Breast epithelium (tissue), 4 donors: Measurements from ENCODE around the gene EOGT. TPM values are rescaled to one million over a fixed set of nuclear protein-coding genes. Genes with fewer than 3 reads are reported as not detected.

Experiments
- DNase-seq, 2 donors: peaks; one replicate each; pipeline ENCODE4 v3.0.0-alpha.2; 2019; ENCODE audit warnings: low spot score in 2 of 2
- H3K27ac ChIP-seq, 2 donors: fragments of 200-600 bp; sonication (generic) in 1 of 2; one replicate each; pipeline ENCODE4 v1.5.1; 2016 to 2019; ENCODE audit warnings: mild to moderate bottlenecking in 1 of 2
- H3K27me3 ChIP-seq, 2 donors: fragments of 200-600 bp; sonication (generic) in 1 of 2; one replicate each; pipeline versions ENCODE4 v1.5.1 to v1.6.0; 2017 to 2019; ENCODE audit warnings: control low read depth in 1 of 2, mild to moderate bottlenecking in 1 of 2
- H3K36me3 ChIP-seq: fragments of 200-600 bp; one replicate; pipeline ENCODE4 v1.5.1; 2019
- H3K4me1 ChIP-seq, 2 donors: fragments of 200-600 bp; sonication (generic); one replicate each; pipeline ENCODE4 v1.5.1; 2016 to 2019; ENCODE audit warnings: control low read depth in 1 of 2
- H3K4me3 ChIP-seq, 3 donors: fragments of 200-600 bp; sonication (generic); 1 replicate in 2 of 3; 2 replicates in 1 of 3; pipeline ENCODE4 v1.5.1; 2016 to 2019; ENCODE audit warnings: mild to moderate bottlenecking in 3 of 3, moderate library complexity in 2 of 3
- H3K9me3 ChIP-seq, 2 donors: fragments of 200-600 bp; sonication (generic) in 1 of 2; one replicate each; pipeline ENCODE4 v1.5.1; 2016 to 2019; ENCODE audit warnings: control low read depth in 1 of 2
- CTCF ChIP-seq, 3 donors: fragments of 450-650 bp; IDR thresholded peaks; one replicate each; pipeline ENCODE4 v1.5.1; 2016 to 2017; ENCODE audit warnings: antibody characterized with exemption in 3 of 3, mild to moderate bottlenecking in 3 of 3, moderate library complexity in 3 of 3
- POLR2A ChIP-seq: fragments of 450-650 bp; IDR thresholded peaks from one replicate; pipeline ENCODE4 v1.6.1; 2016; ENCODE audit warnings: antibody characterized with exemption, mild to moderate bottlenecking, moderate library complexity
- POLR2AphosphoS5 ChIP-seq, 3 donors: sonication (generic); formaldehyde crosslinking; IDR thresholded peaks; one replicate each; pipeline ENCODE4 v1.6.1; 2017; ENCODE audit warnings: antibody characterized with exemption in 3 of 3
- intact Hi-C: fragments of 100-400 bp; cut with DNase I; formaldehyde crosslinking; loops from one replicate; pipeline ENCODE4 v1.15.1; 2023; ENCODE audit warnings: low total_unique reads
- total RNA-seq, 3 donors: library from RNA; depleted of rRNA; stranded (reverse); fragments of >200 nt; gene quantifications; one replicate each; pipeline ENCODE4 v1.1.0, GENCODE V29; 2016

The EOGT gene
- total RNA-seq, 3 donors from 2014 or later, result 34.2 to 71.7 (median 58.0) TPM

- H3K4me1 ChIP-seq, result peaks cover 0 to 4% of the 10 kb centered on the region in 2 donors
- H3K27ac ChIP-seq, result peak overlapping the region; percentile 89 to 99
- H3K4me3 ChIP-seq, result no peak overlapping the region
- H3K27me3 ChIP-seq, result no peaks in the 10 kb centered on the region
- TF ChIP-seq CTCF (IDR thresholded peaks at IDR 0.05) (no peak), POLR2AphosphoS5 (IDR thresholded peaks at IDR 0.05) (peak in 2 of 3 donors; percentile 24 to 53)
- no peaks in the 10 kb centered on the region for H3K9me3 ChIP-seq
- H3K36me3 ChIP-seq, result no peaks in the 10 kb centered on the region
- DNase-seq, result peak in 1 of 2 donors; percentile 82
- intact Hi-C loops, result no loop called here
Measured at GRCh38 chr3:69009559-69010410, 3.7 kb downstream of the EOGT start.

- Histone ChIP-seq H3K9me3 (no peaks in the 10 kb centered on the region), H3K4me3 (peak overlapping the region in 2 of 3 donors; percentile 10 to 21), H3K27me3 (no peaks in the 10 kb centered on the region), H3K4me1 (no peaks in the 10 kb centered on the region), H3K36me3 (no peaks in the 10 kb centered on the region), H3K27ac (peak overlapping the region; percentile 89 to 99)
- intact Hi-C loops, result no loop called here
- no peak for DNase-seq
- TF ChIP-seq CTCF (IDR thresholded peaks at IDR 0.05) (no peak), POLR2AphosphoS5 (IDR thresholded peaks at IDR 0.05) (no peak), POLR2A (no peak)
Measured at GRCh38 chr3:69008980-69009379, 4.5 kb downstream of the EOGT start.

GRCh38 chr3:69005791-69006482 lies 7.5 kb downstream of the EOGT start:
- DNase-seq, result no peak
- H3K36me3 ChIP-seq, result no peaks in the 10 kb centered on the region
- no peak overlapping the region for H3K27ac ChIP-seq
- no peaks in the 10 kb centered on the region for H3K4me1 ChIP-seq
- H3K9me3 ChIP-seq, result no peaks in the 10 kb centered on the region
- no peak for TF ChIP-seq CTCF (IDR thresholded peaks at IDR 0.05)
- no peak for TF ChIP-seq POLR2A
- TF ChIP-seq POLR2AphosphoS5 (IDR thresholded peaks at IDR 0.05), result no peak
- intact Hi-C loops, result no loop called here
- H3K27me3 ChIP-seq, result no peaks in the 10 kb centered on the region
- no peak overlapping the region for H3K4me3 ChIP-seq

- Histone ChIP-seq H3K27me3 (no peaks in the 10 kb centered on the region), H3K9me3 (no peaks in the 10 kb centered on the region), H3K27ac (no peak overlapping the region), H3K4me3 (no peak overlapping the region), H3K4me1 (no peaks in the 10 kb centered on the region), H3K36me3 (no peaks in the 10 kb centered on the region)
- intact Hi-C loops, result no loop called here
- TF ChIP-seq POLR2AphosphoS5 (IDR thresholded peaks at IDR 0.05) (no peak), CTCF (IDR thresholded peaks at IDR 0.05) (no peak), POLR2A (no peak)
- DNase-seq, result no peak
Measured at GRCh38 chr3:69005071-69005790, 8.3 kb downstream of the EOGT start.
